Adrenal gland (tissue), 5 donors: ENCODE results near the gene AFMID.

ENCODE experiments used
- POLR2A ChIP-seq, 2 donors: fragments of 450-650 bp; IDR thresholded peaks; one replicate each; pipeline ENCODE4 v1.6.1; 2017; ENCODE audit warnings: antibody characterized with exemption in 2 of 2, mild to moderate bottlenecking in 2 of 2, moderate library complexity in 1 of 2
- TF ChIP-seq, protein P1 (sequence below), 6 experiments: fragments of 450-650 bp in 4 of 6; fragments of 200-600 bp in 2 of 6; sonication (generic) in 1 of 6; IDR thresholded peaks; 1 replicate in 5 of 6; 2 replicates in 1 of 6; pipeline versions ENCODE4 v1.5.1 to v1.8.0; 2016 to 2021; ENCODE audit warnings: antibody characterized with exemption in 6 of 6, mild to moderate bottlenecking in 2 of 6, moderate library complexity in 1 of 6
- donor health status: DM: no; HTN: no; CAD: no.

DNA sequence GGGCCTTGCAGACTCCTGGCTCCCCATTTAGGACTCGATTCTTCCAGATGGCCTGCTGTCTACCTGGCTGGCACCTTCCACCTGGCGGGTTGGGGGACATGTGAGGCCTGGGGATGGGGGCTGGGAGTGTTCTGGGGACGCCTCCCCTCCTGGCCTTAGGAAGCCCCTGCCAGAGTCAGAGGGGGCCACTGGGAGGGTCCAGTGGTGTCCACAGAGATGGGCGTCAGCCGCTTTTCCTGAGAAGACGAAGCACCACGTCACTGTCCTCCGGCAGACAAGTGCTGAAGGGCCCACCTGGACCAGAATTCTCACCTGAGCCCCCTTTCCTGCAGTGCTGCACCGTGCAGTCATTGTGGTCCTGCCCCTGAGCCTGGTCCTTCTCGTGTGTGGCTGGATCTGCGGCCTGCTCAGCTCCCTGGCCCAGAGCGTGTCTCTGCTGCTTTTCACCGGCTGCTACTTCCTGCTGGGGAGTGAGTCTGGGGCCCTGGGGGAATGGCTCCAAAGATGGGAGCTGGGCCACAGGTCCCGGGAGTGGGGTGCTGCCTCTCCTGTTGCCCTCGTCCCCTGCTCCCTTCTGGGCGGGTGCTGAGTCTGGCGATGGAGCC, 47.2 kb downstream of the AFMID start:
- TF ChIP-seq, protein P1, sequence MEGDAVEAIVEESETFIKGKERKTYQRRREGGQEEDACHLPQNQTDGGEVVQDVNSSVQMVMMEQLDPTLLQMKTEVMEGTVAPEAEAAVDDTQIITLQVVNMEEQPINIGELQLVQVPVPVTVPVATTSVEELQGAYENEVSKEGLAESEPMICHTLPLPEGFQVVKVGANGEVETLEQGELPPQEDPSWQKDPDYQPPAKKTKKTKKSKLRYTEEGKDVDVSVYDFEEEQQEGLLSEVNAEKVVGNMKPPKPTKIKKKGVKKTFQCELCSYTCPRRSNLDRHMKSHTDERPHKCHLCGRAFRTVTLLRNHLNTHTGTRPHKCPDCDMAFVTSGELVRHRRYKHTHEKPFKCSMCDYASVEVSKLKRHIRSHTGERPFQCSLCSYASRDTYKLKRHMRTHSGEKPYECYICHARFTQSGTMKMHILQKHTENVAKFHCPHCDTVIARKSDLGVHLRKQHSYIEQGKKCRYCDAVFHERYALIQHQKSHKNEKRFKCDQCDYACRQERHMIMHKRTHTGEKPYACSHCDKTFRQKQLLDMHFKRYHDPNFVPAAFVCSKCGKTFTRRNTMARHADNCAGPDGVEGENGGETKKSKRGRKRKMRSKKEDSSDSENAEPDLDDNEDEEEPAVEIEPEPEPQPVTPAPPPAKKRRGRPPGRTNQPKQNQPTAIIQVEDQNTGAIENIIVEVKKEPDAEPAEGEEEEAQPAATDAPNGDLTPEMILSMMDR (IDR thresholded peaks at IDR 0.05) = no peak
- no peak for TF ChIP-seq POLR2A (IDR thresholded peaks at IDR 0.05)
